ENCODE data around the gene THSD7B.
"Not testable (repeated sequence)": the region's sequence is repeated elsewhere in the genome, so short reads cannot be mapped to it uniquely, and the experiment has no call there.

THSD7B gene

DNA sequence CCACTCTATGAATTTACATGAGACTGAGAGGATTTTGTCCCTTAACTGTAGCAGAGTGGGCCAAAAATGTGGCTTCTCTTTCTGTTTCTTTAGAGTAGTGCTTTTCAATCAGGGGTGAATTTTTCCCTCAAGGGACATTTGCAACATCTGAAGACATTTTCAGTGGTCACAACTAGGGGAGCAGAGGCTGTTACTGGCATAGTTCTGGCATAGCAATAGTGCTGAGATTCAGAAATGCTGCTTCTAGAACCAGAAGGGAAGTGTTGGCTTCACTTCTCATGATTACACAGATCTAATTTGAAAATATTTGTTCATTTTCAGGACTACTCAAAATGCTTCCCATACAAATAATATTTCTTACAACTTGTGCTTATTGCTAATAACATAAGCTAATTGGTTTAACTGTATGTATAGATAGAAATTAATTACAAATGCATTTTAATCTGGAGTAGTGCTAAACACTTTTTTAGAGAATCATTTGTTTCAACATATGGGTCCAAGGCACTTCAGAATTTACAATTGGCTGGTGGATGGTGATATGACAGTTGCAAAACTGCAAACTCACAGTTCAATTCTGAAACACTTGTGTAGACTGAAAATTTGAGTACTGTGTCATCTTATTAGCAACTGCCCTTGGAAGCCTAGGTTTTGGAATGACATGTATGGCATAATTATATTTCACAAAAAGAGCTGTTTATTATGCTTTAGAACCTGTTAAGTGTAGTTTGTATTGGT is 526.7 kb downstream of the THSD7B start:
- DNase-seq, result no peak

- DNase-seq, result no peak
Observed at GRCh38 chr2:137298377-137298776, 533.0 kb downstream of the THSD7B start.

DNA sequence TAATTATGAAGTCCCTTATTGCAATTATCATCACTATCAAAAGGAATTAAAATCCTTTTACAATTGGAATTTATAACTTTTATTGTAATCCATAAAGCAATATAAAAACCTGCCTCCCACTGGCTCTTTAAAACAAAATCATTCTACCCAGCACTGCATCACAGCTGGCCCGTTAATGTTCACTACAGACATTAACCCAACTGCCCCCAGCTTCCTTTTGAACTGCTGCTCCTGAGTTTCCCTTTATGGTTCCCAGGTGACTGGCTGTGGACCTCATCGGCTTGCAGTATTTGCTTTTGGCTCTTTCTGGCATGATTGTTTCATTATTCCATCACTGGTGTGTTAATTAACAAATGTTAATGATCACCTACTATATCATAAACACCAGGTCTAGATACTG is 535.6 kb downstream of the THSD7B start:
- no peak for DNase-seq

GRCh38 chr2:137302957-137303356 is 537.6 kb downstream of the THSD7B start:
- DNase-seq, result no peak

DNA sequence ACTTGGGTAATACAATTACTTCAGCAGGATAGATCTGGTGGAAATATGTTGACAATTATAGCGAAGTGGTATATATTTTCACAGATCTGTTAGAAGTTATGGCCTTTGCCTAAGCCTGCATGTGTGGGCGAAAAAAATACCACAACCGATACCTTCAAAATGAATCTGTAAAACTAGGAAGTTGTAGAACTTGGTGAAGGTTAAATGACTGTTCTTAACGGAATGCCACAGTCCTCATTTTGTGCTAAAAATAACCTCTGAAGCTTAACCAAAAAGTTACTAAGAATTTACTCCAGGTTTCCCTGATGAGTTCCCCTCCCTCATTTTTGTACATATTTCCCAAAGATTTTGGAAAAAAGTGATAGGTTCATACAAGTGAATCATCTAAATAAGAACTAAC is 550.7 kb downstream of the THSD7B start:
- no peak for DNase-seq

GRCh38 chr2:137321566-137321965 is 556.2 kb downstream of the THSD7B start:
- DNase-seq, result no peak

DNA sequence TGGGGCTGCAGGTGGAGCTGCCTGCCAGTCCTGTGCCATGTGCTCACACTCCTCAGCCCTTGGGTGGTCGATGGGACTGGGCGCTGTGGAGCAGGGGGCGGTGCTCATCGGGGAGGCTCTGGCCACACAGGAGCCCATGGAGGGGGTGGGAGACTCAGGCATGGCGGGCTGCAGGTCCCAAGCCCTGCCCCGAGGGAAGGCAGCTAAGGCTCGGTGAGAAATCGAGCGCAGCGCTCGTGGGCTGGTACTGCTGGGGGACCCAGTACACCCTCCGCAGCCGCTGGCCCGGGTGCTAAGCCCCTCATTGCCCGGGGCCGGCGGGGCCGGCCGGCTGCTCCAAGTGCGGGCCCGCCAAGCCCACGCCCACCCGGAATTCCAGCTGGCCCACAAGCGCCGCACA is 566.2 kb downstream of the THSD7B start:
- DNase-seq, result not testable (repeated sequence)

GRCh38 chr2:137333386-137334165 is 568.2 kb downstream of the THSD7B start:
- DNase-seq, result no peak

DNA sequence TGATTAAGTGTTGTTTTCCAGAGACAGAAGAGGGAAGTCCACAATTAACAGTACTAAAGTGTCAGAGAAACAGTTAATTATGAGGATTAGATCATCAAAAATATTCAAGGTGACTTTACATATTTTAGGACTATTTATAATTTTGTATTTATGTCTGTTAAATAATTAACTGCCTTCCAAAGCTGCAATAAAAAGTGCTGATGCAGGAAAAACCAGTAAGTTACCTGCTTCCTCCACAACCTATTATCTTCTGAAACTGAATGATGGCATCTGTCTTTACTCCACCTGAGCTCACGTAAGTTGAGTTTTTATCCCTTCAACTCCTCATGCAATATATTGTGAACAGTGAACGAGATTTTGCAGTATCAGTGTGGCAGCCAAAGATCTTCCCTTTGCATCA is 570.7 kb downstream of the THSD7B start:
- DNase-seq, result no peak

DNA sequence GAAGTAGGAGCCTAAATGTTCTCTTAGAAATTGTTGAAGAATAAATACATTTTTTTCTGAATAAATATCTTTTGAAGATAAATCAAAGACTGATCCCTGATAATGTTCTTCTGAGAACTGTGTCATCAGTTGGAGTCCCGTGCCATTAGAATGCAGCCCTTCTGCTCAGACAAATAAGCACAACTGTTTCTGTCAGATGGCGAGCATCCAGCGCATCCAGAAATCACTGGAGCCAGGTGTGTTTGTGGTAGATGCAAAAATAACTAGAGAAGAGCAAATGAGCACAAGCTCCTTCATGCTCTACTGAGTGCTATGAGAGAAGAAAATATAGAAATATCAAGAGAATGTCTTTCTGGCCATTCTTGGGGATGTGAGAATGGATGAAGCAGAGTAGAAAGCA is 573.7 kb downstream of the THSD7B start:
- DNase-seq, result no peak

DNA sequence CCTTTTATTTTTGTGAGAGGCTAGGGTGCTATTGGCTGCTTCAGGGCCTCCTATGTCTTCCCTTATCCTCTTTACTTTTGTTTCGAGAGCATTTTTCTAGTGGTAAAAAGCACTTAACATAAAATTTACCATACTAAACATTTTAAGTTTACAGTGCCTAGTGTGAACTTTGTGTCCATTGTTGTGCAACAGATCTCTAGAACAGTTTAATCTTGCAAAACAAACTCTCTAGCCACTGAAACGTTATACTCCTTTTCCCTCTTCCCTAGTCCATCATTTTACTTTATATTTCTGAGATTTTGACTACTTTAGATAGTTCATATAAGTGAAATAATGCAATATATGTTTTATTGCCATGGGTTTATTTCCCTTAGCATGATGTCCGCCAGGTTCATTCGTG is 580.6 kb downstream of the THSD7B start:
- no peak for DNase-seq

- no peak for DNase-seq
Observed at GRCh38 chr2:137348301-137348700, 583.0 kb downstream of the THSD7B start.

- DNase-seq, result no peak
Observed at GRCh38 chr2:137357634-137358033, 592.3 kb downstream of the THSD7B start.

DNA sequence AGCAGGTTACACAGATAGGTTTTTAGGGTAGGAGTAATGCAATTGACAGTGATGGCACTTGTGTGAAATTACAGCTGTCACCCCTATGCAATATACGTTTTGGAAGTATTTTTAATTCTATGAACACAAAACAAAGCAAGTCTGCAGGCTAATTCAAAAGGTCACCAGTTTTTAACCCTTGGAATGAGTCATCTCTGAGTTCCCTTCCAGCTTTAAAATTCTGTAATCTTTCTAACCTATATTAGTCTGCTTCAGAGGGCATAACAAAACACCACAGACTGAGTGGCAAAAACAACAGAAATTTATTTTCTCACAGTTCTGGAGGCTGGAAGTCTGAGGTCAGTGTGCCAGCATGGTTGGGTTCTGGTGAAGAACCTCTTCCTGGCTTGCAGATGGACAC is 602.0 kb downstream of the THSD7B start:
- no peak for DNase-seq

GRCh38 chr2:137369106-137369505 is 603.8 kb downstream of the THSD7B start:
- no peak for DNase-seq

DNA sequence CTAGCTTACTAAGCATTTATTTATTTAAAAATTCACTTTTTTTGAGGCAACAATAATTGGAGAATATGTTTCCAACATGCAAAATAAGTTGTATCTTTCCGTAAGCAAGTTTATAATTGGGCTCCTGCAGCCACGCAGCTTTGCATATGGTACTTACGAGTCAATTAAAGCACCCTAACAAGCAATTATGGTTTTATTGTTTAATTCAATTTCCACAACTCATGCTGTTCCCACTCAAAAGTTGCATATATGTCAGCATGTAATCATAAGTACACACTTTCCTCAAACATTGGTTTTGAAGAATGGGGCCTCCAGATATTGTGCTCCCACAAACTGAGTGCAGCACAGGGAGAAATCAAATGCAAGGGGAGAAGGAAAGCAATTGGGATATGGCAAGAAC is 613.8 kb downstream of the THSD7B start:
- DNase-seq, result no peak

- DNase-seq, result no peak
Observed at GRCh38 chr2:137380610-137381009, 615.3 kb downstream of the THSD7B start.

GRCh38 chr2:137381731-137382130 is 616.4 kb downstream of the THSD7B start:
- DNase-seq, result no peak

DNA sequence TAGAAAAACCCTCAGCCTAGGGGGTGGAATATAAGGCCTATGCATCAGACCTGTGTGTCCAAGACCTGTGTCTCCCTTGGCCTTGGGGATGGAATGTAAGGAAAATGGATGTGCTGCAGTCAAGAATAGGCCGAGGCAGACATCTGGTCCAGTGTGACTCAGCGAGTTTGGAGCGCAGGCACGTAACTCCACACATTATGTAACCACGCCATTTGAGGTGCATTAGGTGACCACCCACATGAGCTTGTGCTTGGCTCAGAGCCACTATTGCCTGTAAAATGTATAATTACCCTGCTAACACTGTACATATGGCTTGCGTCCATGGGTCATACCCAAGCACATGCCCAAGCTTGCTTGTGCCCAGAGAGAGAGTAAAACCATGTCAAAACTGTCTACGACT is 618.0 kb downstream of the THSD7B start:
- DNase-seq, result no peak

DNA sequence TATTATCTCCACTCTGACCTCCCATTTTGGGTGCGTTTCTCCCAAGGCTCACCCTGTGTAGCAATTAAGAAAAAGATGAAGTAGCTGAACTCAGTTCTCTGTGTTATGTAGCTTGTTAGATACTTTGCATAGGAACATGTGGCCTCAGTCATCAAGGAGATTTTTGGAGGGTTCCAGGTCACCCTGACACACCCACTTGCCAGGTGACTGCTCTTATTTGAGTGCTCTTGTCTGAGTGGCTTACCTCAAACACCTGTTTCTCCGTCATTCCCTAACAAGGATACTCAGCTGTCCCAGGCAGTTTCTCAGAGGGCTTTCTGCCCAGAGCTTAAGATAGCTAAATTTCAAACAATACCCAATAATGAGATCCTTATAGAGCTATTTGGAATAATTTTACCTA is 621.7 kb downstream of the THSD7B start:
- no peak for DNase-seq

DNA sequence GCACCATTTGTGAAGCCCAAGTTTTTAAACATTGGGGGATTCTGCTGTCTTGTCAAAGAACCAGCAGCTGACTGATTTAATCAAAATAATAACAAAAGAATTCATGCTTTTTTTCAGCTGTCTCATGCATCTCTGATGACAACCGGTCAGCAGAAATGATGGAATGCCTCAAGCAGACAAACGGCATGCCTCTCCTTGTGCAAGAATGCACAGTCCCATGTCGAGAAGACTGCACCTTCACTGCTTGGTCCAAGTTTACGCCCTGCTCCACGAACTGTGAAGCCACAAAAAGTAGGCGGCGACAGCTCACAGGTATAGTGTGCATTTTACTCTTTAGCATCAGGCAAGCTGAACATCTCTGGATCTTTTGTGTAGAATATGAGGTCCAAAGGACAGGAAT is 640.2 kb downstream of the THSD7B start:
- no peak for DNase-seq

DNA sequence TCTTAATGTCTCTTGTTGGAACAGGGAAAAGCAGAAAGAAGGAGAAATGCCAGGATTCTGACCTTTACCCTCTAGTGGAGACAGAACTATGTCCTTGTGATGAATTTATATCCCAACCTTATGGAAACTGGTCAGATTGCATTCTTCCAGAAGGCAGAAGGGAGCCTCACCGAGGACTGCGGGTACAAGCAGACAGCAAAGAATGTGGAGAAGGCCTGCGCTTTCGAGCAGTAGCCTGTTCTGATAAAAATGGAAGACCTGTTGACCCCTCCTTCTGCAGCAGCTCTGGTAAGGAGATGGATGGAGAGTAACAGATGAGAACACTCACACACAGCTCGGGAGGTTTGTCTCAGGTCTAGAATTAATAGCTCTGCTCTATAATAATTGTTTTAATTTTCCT is 646.2 kb downstream of the THSD7B start:
- DNase-seq, result no peak

DNA sequence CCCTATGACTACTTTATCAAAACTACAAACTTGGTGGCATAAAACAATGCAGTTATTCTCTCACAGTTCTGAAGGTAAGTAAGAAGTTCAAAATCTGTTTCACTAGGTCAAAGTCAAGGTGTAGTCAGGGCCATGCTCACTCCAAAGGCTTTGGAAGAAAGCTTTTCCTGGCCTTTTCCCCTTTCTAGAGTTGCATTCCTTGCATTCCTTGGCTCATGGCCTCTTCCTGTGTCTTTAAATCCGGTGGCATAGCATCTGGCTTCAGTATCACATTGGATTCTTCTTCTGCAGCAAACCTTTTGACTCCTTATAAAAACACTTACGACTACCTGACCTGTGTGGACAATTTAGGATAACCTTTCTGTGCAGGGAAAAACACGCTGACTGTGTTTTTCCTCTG is 655.4 kb downstream of the THSD7B start:
- DNase-seq, result peak in 1 of 2 experiments; percentile 55

GRCh38 chr2:137435162-137435561 is 669.8 kb downstream of the THSD7B start:
- DNase-seq, result peak in 1 of 2 experiments; percentile 11

DNA sequence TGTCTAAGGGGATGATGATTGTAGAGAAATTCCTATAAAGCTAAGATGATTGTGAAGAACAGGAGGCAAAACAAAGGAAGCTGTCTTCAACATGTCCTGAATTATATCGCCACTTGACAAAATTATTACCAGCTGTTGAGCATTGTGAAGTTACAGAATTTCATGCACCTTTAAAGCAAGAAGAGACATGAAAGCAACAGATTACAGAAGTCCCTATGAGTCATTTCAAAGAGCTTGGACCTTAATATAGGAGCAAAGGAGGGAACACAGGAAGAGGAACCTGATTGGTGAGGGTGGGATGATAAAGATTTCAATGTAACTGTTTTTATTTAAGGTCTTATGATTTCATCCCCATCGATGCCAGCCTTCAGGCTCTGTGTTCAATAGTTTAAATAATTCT is 672.0 kb downstream of the THSD7B start:
- DNase-seq, result no peak
